GM23338 (cell line): ENCODE measurements around the gene CARNS1.

Experiments used
- JUNB ChIP-seq: IDR thresholded peaks from one replicate; pipeline ENCODE4 v1.6.1; 2016; ENCODE audit warnings: antibody characterized with exemption; ENCODE audit not compliant: unreplicated experiment
- TF ChIP-seq, protein P1 (sequence below), 2 experiments: fragments of 200-600 bp in 1 of 2; sonication (generic) in 1 of 2; conservative IDR thresholded peaks; 2 replicates each; pipeline versions ENCODE4 v1.5.1 to v1.6.1; 2016 to 2017; ENCODE audit warnings: antibody characterized with exemption in 2 of 2, low read depth in 2 of 2, mild to moderate bottlenecking in 2 of 2, moderate library complexity in 1 of 2

DNA sequence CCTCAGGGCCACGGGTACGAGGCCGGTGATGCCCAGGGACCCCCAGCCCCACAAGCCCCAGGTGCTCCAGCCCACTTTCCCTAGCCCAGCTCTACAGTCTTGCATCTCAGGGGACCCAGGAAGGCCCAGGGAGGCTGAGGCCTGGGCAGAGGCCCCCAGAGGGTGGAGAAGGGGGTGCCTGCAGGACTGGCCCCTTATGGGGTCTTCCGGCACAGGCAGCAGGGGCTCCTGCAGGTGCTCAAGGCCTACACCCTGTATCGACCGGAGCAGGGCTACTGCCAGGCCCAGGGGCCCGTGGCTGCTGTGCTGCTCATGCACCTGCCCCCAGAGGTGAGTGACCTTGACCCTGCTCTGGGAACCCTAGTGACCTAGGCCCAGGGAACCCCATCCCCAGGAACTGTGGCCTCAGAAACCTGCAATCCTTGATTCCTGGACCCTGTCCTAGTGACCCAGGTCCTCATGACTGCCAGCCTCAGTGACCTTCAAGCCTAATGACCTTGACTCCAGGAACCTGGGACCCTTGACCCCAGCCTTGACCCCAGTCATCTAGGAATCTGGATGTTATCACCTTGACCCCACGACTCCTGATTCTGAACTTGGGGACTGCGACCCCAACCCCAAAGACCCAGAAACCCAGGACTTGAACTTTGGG is 9.7 kb upstream of the CARNS1 start:
- no peak for TF ChIP-seq JUNB
- TF ChIP-seq, protein P1, sequence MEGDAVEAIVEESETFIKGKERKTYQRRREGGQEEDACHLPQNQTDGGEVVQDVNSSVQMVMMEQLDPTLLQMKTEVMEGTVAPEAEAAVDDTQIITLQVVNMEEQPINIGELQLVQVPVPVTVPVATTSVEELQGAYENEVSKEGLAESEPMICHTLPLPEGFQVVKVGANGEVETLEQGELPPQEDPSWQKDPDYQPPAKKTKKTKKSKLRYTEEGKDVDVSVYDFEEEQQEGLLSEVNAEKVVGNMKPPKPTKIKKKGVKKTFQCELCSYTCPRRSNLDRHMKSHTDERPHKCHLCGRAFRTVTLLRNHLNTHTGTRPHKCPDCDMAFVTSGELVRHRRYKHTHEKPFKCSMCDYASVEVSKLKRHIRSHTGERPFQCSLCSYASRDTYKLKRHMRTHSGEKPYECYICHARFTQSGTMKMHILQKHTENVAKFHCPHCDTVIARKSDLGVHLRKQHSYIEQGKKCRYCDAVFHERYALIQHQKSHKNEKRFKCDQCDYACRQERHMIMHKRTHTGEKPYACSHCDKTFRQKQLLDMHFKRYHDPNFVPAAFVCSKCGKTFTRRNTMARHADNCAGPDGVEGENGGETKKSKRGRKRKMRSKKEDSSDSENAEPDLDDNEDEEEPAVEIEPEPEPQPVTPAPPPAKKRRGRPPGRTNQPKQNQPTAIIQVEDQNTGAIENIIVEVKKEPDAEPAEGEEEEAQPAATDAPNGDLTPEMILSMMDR (conservative IDR thresholded peaks at IDR 0.05; ENCODE audit: low read depth in 2 of 2), result no peak
